SU-DHL-6 (cell line): ENCODE data around the gene HIVEP3.

ENCODE experiments used
- H2AFZ ChIP-seq: fragments of 200-600 bp; sonication (generic); 2 replicates; pipeline ENCODE4 v1.6.1; 2014; ENCODE audit warnings: low read depth, mild to moderate bottlenecking, moderate library complexity, mixed read lengths, antibody characterized with exemption, low read length; ENCODE audit not compliant: severe bottlenecking
- H3F3A ChIP-seq: fragments of 200-600 bp; shearing (Covaris generic); 2 replicates; pipeline ENCODE4 v1.6.0; 2016; ENCODE audit warnings: antibody characterized with exemption, mild to moderate bottlenecking; ENCODE audit not compliant: insufficient read depth
- H3K27ac ChIP-seq: fragments of 200-600 bp; sonication (generic); 2 replicates; pipeline ENCODE4 v1.5.1; 2016; ENCODE audit warnings: low read depth, mild to moderate bottlenecking, low read length, moderate library complexity, mixed read lengths
- H3K27me3 ChIP-seq: fragments of 200-600 bp; sonication (generic), shearing (Covaris generic); 2 replicates; pipeline ENCODE4 v1.6.0; 2014; ENCODE audit warnings: mild to moderate bottlenecking, low read length
- H3K36me3 ChIP-seq: fragments of 200-600 bp; sonication (generic); 2 replicates; pipeline ENCODE4 v1.6.1; 2014; ENCODE audit warnings: mild to moderate bottlenecking, low read length, mixed read lengths
- H3K4me2 ChIP-seq: fragments of 300-600, 200-600 bp; shearing (Covaris generic), sonication (generic); 2 replicates; pipeline ENCODE4 v1.6.0; 2014; ENCODE audit warnings: low read length, low read depth, mild to moderate bottlenecking; ENCODE audit not compliant: poor library complexity, severe bottlenecking
- H3K4me3 ChIP-seq: fragments of 200-600 bp; sonication (generic); 2 replicates; pipeline ENCODE4 v1.5.1; 2014; ENCODE audit warnings: antibody characterized with exemption, low read length, mild to moderate bottlenecking, mixed read lengths; ENCODE audit not compliant: insufficient read depth, poor library complexity, severe bottlenecking
- H3K79me2 ChIP-seq: fragments of 200-600 bp; sonication (generic); 2 replicates; pipeline ENCODE4 v1.6.1; 2014; ENCODE audit warnings: mild to moderate bottlenecking, low read length, moderate library complexity; ENCODE audit not compliant: insufficient read depth
- H3K9ac ChIP-seq: fragments of 200-600 bp; sonication (generic); 2 replicates; pipeline ENCODE4 v1.7.0; 2014; ENCODE audit warnings: mild to moderate bottlenecking, low read length
- H3K9me2 ChIP-seq: fragments of 200-600 bp; sonication (generic); replicated peaks from 2 replicates; pipeline ENCODE4 v1.6.1; 2014; ENCODE audit warnings: low read length; ENCODE audit not compliant: insufficient read depth
- H3K9me3 ChIP-seq: fragments of 200-600 bp; sonication (generic); 2 replicates; pipeline ENCODE4 v1.6.1; 2014; ENCODE audit warnings: low read length, mixed read lengths; ENCODE audit not compliant: insufficient read depth
- H4K20me1 ChIP-seq: fragments of 200-600 bp; sonication (generic); 2 replicates; pipeline ENCODE4 v1.6.1; 2014; ENCODE audit warnings: low read depth, mild to moderate bottlenecking, antibody characterized with exemption, low read length, moderate library complexity, mixed read lengths
- CTCF ChIP-seq: fragments of 200-600 bp; sonication (generic); IDR thresholded peaks from one replicate; pipeline ENCODE4 v1.5.1; 2017; ENCODE audit warnings: antibody characterized with exemption, mild to moderate bottlenecking, low read length, moderate library complexity; ENCODE audit not compliant: insufficient read depth, poor library complexity, severe bottlenecking
- EZH2phosphoT487 ChIP-seq: fragments of 200-600 bp; sonication (generic), shearing (Covaris generic); conservative IDR thresholded peaks from 2 replicates; pipeline ENCODE4 v1.6.1; 2018; ENCODE audit warnings: mild to moderate bottlenecking, antibody characterized with exemption, low read length, moderate library complexity, mixed read lengths

Gene HIVEP3

GRCh38 chr1:41920658-41921057 is 1.9 kb upstream of the HIVEP3 start:
- no peaks in the 10 kb centered on the region for H3K79me2 ChIP-seq
- no peak overlapping the region for H3K9ac ChIP-seq
- H3K4me3 ChIP-seq, result no peak overlapping the region
- H3K27ac ChIP-seq, result no peak overlapping the region
- H3K4me2 ChIP-seq, result no peak overlapping the region
- H4K20me1 ChIP-seq, result no peaks in the 10 kb centered on the region
- no peaks in the 10 kb centered on the region for H3K9me2 ChIP-seq
- no peaks in the 10 kb centered on the region for H3K36me3 ChIP-seq
- H3K27me3 ChIP-seq, result no peaks in the 10 kb centered on the region
- no peak for TF ChIP-seq CTCF
- no peak for TF ChIP-seq EZH2phosphoT487
- H3F3A ChIP-seq, result no peaks in the 10 kb centered on the region
- H2AFZ ChIP-seq, result no peak overlapping the region
- no peaks in the 10 kb centered on the region for H3K9me3 ChIP-seq

GRCh38 chr1:41919764-41920397 is 1.2 kb upstream of the HIVEP3 start:
- H2AFZ ChIP-seq, result no peak overlapping the region
- H3K9ac ChIP-seq, result no peak overlapping the region
- H3K27me3 ChIP-seq, result no peaks in the 10 kb centered on the region

GRCh38 chr1:41919131-41919530 is 409 bp upstream of the HIVEP3 start:
- Histone ChIP-seq H4K20me1 (no peaks in the 10 kb centered on the region), H3K4me3 (no peak overlapping the region), H3K4me2 (no peak overlapping the region), H3K27ac (no peak overlapping the region), H3K9me2 (no peaks in the 10 kb centered on the region), H3K9ac (no peak overlapping the region), H3K9me3 (no peaks in the 10 kb centered on the region), H3K79me2 (no peaks in the 10 kb centered on the region), H3K36me3 (no peaks in the 10 kb centered on the region), H2AFZ (no peak overlapping the region), H3F3A (no peaks in the 10 kb centered on the region), H3K27me3 (no peaks in the 10 kb centered on the region)
- TF ChIP-seq CTCF, result no peak
- TF ChIP-seq EZH2phosphoT487, result no peak

More at GRCh38 chr1:41919764-41920397, 1.2 kb upstream of the HIVEP3 start:
- Histone ChIP-seq H3K4me3 (no peak overlapping the region), H3K9me3 (no peaks in the 10 kb centered on the region), H3K36me3 (no peaks in the 10 kb centered on the region), H4K20me1 (no peaks in the 10 kb centered on the region), H3K27ac (no peak overlapping the region), H3K4me2 (no peak overlapping the region), H3K79me2 (no peaks in the 10 kb centered on the region), H3F3A (no peaks in the 10 kb centered on the region), H3K9me2 (no peaks in the 10 kb centered on the region)
- no peak for TF ChIP-seq CTCF
- TF ChIP-seq EZH2phosphoT487, result no peak
